HG02885 (cell line): ENCODE data around the gene NPSR1.
"Not testable (repeated sequence)": the region's sequence is repeated elsewhere in the genome, so short reads cannot be mapped to it uniquely, and the experiment has no call there.

Experiments used
- ATAC-seq: cut with Tn5 transposase; IDR thresholded peaks from one replicate; pipeline ENCODE4 v1.9.1; 2021; ENCODE audit warnings: mild to moderate bottlenecking; ENCODE audit not compliant: unreplicated experiment, poor library complexity

The NPSR1 gene

DNA sequence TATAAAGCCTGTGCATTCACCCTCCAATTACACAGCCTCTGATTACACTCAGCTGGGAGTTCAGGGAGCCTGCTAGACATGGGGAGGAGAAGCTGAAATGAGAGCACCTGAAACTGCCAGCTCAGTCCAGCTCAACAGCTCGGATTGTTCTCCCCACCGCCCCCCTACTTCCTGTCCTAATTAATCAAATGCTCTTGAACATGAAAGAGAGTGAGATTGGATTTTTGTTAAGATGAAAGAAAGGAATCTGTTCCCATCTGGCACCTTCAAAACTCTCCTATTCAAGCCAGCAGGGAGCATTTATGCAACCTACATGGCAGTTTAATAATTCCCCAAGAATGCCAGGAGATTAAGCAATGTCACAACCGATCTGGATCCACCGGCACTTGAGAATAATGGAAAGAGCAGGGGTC is 98.0 kb downstream of the NPSR1 start:
- no peak for ATAC-seq

GRCh38 chr7:34756691-34757090 is 98.7 kb downstream of the NPSR1 start:
- ATAC-seq = no peak

DNA sequence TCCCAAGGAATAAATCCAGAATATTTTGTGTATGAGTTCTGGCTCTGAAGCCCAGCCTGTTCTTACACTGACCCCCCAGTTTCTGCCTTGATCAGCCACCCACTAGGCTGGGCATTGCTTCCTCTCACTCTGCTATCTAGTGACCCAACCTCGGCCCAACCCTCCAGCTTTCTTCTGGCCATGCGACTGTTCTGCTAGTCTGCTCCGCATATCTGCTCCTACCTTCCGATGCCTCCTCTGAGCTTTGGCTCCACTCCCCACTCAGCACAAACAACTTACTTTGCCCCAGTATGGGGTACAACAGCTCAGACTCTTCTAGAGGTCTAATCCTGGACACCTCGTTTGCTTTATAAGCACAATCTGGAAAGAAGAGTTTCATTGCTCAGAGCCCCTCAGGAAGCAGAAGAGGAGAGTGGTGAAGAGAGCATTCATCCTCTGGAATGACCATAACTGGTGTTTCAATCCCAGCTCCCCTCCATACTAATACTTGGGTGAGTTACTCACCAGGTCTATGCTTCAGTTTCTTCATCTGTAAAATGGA is 99.6 kb downstream of the NPSR1 start:
- no peak for ATAC-seq

GRCh38 chr7:34758111-34758601 is 100.1 kb downstream of the NPSR1 start:
- no peak for ATAC-seq

DNA sequence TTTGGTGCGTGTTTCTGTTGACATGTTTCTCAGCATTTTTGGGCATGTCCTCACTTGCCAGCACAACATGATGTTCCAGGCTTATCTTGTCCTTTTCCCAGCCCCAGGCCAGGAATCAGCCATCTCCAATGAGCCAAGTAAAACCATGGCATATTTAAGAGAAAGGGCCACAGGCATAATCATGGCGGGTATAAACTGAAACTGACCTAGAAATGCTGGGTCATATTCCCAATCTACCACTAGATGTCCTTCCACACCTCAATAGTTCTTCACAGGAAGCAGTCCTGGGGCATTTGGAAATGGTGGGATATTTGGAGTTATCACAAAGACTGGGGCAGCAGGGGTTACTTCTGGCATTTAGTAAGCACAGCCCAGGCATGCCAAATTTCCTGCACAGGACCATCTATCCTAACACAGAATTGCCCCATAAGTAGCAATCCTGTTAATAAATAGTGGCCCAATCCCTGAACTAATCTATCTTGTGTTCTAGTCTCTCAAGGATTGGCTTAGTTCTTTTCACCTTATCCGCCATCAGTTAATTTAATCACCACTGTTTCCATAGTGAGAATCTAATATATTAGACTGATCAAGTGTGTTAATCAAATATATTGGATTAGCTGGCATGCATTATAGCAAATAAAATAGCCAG is 101.6 kb downstream of the NPSR1 start:
- ATAC-seq = peak; percentile 45

- no peak for ATAC-seq
These were observed 102.3 kb downstream of the NPSR1 start for GRCh38 chr7:34760271-34760670.

- no peak for ATAC-seq
These were observed 103.2 kb downstream of the NPSR1 start for GRCh38 chr7:34761206-34761605.

GRCh38 chr7:34761627-34762026 is 103.6 kb downstream of the NPSR1 start:
- ATAC-seq = no peak

DNA sequence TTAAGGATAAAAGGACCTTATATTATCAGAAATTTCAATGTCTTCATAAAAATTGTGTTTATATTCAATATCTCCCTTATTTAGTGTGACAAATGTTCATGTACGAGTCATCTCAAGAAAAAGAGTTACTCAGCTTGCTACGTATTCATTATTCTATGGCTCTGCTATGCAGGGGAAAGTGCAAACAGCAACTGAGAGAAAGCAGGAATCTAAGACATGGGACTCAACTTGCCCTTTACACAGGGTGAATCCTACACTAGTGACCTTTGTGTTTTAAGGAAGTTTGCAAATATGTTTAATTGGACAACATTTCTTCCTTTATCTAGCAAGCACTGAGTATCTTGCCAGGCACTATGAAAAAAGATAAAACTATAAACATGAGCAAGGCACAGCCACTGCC is 104.7 kb downstream of the NPSR1 start:
- ATAC-seq = no peak

- ATAC-seq = no peak
These were observed 114.4 kb downstream of the NPSR1 start for GRCh38 chr7:34772296-34772938.

- ATAC-seq = no peak
These were observed 118.8 kb downstream of the NPSR1 start for GRCh38 chr7:34776748-34777358.

DNA sequence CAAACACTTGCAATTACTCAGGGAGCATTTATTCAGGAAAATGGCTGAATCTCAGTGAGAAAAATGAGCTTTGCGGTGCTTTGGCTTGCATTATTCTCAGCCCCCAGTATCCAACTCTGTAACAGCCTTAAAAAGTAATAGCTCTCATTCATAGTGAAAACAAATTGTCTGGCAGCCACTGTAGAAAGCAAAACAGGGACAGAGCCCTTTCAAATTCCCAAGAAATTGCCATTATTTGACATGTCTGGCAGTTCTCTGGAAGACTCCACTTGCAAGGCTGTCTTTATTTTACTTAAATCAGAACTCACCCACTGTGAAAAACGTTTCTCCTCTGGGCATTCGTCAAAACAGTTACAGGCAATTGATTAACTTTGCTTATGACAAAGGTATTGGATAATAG is 122.5 kb downstream of the NPSR1 start:
- no peak for ATAC-seq

DNA sequence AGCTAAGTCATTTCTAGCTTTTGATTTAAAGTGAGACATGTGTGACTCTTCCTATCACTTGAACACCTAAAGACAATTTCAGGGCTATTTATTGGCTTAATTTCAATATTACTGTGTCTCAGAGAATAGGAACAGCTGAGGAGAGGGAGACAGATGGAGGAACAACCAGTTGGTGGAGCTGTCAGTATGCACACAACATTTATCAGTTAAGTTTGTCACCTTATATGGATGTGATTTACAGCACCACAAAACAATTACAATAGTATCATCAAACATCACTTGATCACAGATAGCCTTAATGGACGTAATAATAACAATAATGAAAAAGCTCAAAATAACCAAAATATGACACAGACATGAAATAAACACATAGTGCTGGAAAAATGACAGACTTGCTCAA is 129.6 kb downstream of the NPSR1 start:
- no peak for ATAC-seq

DNA sequence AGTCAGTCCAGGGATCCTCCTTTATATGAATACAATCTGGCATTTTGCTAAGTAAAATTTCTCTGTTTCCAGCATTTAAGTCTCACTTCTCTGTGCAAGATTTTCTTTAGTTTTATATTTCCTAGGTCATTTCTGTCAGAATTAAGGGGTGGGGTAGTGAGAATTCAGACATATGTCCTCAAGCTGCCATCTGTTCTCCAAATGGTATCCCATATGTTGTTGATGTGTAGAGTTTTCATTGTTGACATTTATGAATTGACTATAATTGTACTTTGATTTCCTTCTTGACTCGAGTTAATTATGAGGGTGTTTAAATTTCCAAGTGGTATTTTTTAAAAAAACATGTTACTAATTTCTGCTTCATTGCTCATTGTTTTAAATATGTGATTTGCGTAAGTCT is 148.8 kb downstream of the NPSR1 start:
- ATAC-seq = no peak

- ATAC-seq = no peak
These were observed 149.7 kb downstream of the NPSR1 start for GRCh38 chr7:34807548-34808340.

- not testable (repeated sequence) for ATAC-seq
These were observed 156.3 kb downstream of the NPSR1 start for GRCh38 chr7:34814203-34814842.

DNA sequence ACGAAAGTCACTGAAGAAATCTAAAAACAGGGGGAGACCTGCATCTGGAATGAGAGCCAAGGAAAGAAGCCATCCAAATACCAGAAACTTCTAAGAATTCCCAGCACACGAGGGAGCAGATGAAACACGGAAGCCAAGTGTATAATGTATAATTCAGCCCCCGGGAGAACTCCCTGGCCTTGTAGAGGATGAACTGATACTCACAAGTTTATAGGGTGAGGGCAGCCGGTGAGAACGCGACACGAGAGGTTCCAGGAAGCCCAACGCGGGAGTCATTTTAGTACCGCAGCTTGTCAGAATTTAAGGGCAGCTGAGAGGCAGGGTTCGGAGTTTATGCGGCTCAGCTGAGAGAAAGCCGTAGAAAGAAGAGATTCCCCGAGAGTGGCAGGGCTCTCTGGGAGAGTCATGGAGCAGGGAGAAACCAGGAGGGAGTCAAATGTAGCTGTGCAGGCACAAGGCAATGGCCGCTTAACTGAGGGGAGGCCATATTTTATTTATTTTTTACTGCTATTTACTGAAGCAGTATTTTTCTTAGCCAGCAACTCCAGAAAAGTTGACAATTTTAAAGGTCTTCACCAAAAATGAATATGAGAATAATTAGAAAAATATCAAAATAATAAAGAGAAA is 164.0 kb downstream of the NPSR1 start:
- ATAC-seq = no peak

DNA sequence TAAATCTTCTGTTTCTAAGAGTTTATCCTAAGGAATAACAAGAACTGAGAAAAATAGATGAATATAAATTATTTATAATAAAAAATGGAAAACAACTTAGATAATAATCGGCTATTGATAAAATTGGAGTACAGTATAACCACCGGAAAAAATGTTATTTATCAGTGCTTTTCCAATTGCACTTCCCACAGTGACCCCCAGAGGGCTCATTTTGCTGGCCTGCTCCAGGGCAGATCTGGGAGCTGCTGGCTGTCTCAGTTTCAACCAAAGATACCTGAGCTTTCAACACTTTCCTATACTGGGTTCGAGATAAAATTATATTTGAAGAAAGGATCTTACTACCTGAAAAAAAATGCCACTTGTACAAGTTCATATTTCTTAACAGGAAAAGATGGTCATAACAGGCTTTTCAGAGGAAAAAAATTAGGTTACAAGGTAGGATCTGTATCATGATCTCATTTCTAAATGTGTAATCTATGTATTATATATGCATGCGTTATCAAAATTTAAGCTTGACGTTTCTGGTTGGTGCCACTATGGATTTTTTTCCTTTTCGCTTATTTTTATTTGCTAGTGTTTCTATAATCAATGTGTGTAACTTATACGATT is 165.7 kb downstream of the NPSR1 start:
- peak; percentile 89 for ATAC-seq

DNA sequence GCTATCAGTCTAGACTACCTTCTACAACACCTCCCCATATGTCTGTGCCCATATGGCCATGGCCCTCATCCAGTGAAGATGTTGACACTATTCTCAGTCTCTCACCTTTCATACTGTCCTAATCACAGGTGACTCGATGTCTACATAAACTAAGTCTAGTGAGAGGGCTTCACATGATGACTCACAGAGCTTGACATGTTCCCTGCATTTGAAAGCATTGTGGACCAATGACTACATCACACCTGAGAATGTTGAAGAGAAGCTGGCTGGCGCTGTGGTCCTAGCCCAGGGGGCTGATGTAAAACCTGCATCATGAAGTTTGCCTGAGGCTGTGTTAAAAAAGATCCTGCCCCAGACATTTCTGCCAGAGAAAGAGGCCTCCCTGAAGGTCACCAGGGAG is 167.2 kb downstream of the NPSR1 start:
- no peak for ATAC-seq
